GM23338 (cell line): Measurements from ENCODE around the gene HIVEP3.

ENCODE experiments used
- CREB1 ChIP-seq: fragments of 250-450 bp; sonication (Bioruptor Pico); IDR thresholded peaks from 2 replicates; pipeline ENCODE4 v1.5.0; 2020; ENCODE audit warnings: low read depth, mild to moderate bottlenecking, moderate library complexity
- CTCF ChIP-seq, 2 experiments: fragments of 200-600 bp in 1 of 2; sonication (generic) in 1 of 2; conservative IDR thresholded peaks; 2 replicates each; pipeline versions ENCODE4 v1.5.1 to v1.6.1; 2016 to 2017; ENCODE audit warnings: antibody characterized with exemption in 2 of 2, low read depth in 2 of 2, mild to moderate bottlenecking in 2 of 2, moderate library complexity in 1 of 2
- ETS1 ChIP-seq: IDR thresholded peaks from 2 replicates; pipeline ENCODE4 v1.6.1; 2016; ENCODE audit warnings: antibody characterized with exemption
- EZH2 ChIP-seq: fragments of 200-600 bp; sonication (generic); IDR thresholded peaks from one replicate; pipeline ENCODE4 v1.8.0; 2017; ENCODE audit warnings: antibody characterized with exemption, mild to moderate bottlenecking, low read depth; ENCODE audit not compliant: unreplicated experiment
- EZH2phosphoT487 ChIP-seq: fragments of 200-600 bp; sonication (generic); IDR thresholded peaks from one replicate; pipeline ENCODE4 v1.8.1; 2018; ENCODE audit warnings: antibody characterized with exemption; ENCODE audit not compliant: unreplicated experiment
- JUNB ChIP-seq: IDR thresholded peaks from one replicate; pipeline ENCODE4 v1.6.1; 2016; ENCODE audit warnings: antibody characterized with exemption; ENCODE audit not compliant: unreplicated experiment
- NANOG ChIP-seq: IDR thresholded peaks from 2 replicates; pipeline ENCODE4 v1.6.1; 2016; ENCODE audit warnings: antibody characterized with exemption, borderline replicate concordance
- POLR2AphosphoS5 ChIP-seq: IDR thresholded peaks from 2 replicates; pipeline ENCODE4 v1.6.1; 2016; ENCODE audit warnings: antibody characterized with exemption, low read depth
- REST ChIP-seq: IDR thresholded peaks from one replicate; pipeline ENCODE4 v1.6.1; 2018; ENCODE audit warnings: antibody characterized with exemption; ENCODE audit not compliant: unreplicated experiment
- STAT1 ChIP-seq: IDR thresholded peaks from one replicate; pipeline ENCODE4 v1.6.1; 2016; ENCODE audit warnings: antibody characterized with exemption; ENCODE audit not compliant: unreplicated experiment
- ZNF114 ChIP-seq: fragments of 250-450 bp; sonication (Bioruptor Pico); IDR thresholded peaks from 2 replicates; pipeline ENCODE4 v1.5.0; 2020; ENCODE audit warnings: mild to moderate bottlenecking, moderate library complexity
- ZNF331 ChIP-seq: fragments of 250-450 bp; sonication (Bioruptor Pico); IDR thresholded peaks from 2 replicates; pipeline ENCODE4 v1.5.0; 2020; ENCODE audit warnings: low read depth, mild to moderate bottlenecking, moderate library complexity

DNA sequence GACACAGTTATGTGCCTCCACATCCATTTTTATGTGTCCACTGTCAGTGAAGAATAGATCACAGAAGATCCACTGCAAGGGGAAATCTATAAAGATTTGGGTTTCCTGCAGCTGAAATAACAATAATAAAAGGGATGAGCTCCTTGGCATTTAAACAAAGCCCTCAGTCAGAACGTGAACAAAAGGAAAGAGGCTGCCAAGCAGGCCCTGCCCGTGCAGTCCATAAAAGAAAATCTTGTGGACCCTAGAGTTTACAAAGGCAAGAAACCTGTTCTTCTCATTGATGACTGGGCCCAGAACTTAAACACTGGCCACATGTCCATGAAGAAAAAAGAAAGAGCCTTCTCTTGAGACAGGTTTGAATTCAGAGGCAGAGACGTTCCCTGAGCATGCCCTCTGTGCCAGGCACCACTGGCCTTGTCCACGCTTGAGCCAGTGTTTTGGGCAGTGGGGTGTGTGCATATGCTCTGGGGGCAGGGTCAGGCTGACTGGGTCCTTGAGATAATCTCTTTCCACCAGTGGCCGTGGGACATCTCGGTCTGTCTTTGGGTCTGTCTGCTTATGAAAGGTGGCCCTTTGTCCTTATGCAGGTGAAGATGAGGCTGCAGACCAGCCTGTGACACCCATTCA lies 142.7 kb downstream of the HIVEP3 start:
- TF ChIP-seq EZH2 (no peak), CTCF (conservative IDR thresholded peaks at IDR 0.05; ENCODE audit: low read depth in 2 of 2) (no peak), POLR2AphosphoS5 (no peak), CREB1 (no peak), REST (no peak), ZNF331 (no peak), STAT1 (no peak), JUNB (no peak), EZH2phosphoT487 (no peak), ZNF114 (no peak), ETS1 (no peak), NANOG (no peak)
